GM21825 (cell line): ENCODE results near the gene STXBP4.

Source experiments
- ATAC-seq: cut with Tn5 transposase; IDR thresholded peaks from one replicate; pipeline ENCODE4 v1.9.1; 2021; ENCODE audit warnings: mild to moderate bottlenecking, moderate library complexity; ENCODE audit not compliant: unreplicated experiment

Gene STXBP4

DNA sequence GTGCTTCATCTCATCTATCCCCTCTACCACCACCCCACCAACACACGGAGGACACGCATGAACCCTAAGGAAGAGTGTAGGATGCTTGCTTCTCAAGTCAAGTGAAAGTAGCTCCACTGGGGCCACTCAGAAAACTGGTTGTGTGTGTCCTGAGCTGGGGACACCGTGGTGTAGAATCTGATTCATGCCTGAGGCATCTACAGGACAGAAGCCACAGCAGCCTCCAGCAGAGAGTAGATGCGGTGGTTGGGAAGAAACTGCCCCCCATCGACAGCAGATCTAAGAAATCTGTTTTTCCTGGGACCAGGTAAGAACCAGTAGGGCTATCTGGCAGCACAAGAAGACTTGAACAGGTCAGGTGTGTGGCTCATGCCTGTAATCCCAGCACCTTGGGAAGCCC, 244.3 kb downstream of the STXBP4 start:
- ATAC-seq, result no peak

GRCh38 chr17:55215711-55216110, 247.1 kb downstream of the STXBP4 start:
- no peak for ATAC-seq

DNA sequence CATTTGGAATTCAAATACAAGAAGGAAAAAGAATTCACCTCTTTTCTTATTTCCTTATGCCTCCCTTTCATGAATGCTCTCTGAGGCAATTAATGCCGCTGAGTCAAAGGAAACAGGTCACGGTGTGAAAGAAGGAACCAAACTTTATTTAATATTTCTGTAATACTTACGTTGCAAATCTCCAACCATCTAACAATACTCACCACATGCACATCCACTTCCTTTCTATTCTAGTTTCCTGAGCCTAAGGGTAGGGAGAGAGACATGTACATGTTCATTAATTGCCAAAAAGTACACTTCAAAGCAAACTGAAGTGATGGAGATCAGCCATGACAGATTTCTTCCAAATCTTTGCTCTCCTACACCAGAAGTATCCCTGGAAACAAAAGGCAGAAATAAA, 248.3 kb downstream of the STXBP4 start:
- no peak for ATAC-seq

DNA sequence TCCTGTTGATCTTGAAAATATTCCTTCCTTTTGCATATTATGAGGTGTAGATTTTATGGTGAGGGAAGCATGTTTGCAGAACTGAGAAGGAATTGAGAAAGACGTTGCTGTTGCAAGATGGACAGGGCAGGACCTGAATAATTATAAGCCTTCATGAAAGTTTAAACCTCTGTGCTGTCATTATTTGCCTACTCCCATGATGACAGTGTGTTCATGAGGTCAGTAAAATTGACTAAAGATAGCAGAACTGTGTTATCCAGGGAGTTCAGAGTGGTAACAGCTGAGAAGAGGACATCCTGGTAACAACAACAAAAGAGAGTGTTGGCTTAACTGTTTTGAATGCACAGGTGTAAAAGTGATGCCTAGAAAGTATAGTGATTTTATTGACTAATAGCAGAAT, 250.9 kb downstream of the STXBP4 start:
- no peak for ATAC-seq

GRCh38 chr17:55219934-55220333, 251.4 kb downstream of the STXBP4 start:
- no peak for ATAC-seq
